ENCODE measurements around the gene NR2C1.
"Not testable (repeated sequence)": the region's sequence is repeated elsewhere in the genome, so short reads cannot be mapped to it uniquely, and the experiment has no call there.

The NR2C1 gene

GRCh38 chr12:95072900-95073697, at the start of gene NR2C1:
TSS of gene NR2C1 (minus strand) at chr12:95073618. CDS start at chr12:95067384, 6,234 bp downstream.
- peak; percentile 88 for DNase-seq

GRCh38 chr12:95118788-95119179, 45.4 kb upstream of the NR2C1 start:
- DNase-seq = no peak

GRCh38 chr12:95118138-95118787, 44.8 kb upstream of the NR2C1 start:
- DNase-seq = no peak

GRCh38 chr12:95117178-95117599, 43.8 kb upstream of the NR2C1 start:
- DNase-seq = peak; percentile 34

- no peak for DNase-seq
Measured at GRCh38 chr12:95116773-95117172, 43.4 kb upstream of the NR2C1 start.

GRCh38 chr12:95116341-95116740, 42.9 kb upstream of the NR2C1 start:
- no peak for DNase-seq

GRCh38 chr12:95115641-95116040, 42.2 kb upstream of the NR2C1 start:
- DNase-seq = no peak

- DNase-seq = no peak
Measured at GRCh38 chr12:95114766-95115405, 41.5 kb upstream of the NR2C1 start.

- DNase-seq = no peak
Measured at GRCh38 chr12:95107362-95107761, 33.9 kb upstream of the NR2C1 start.

GRCh38 chr12:95105540-95105939, 32.1 kb upstream of the NR2C1 start:
- no peak for DNase-seq

GRCh38 chr12:95104919-95105452, 31.6 kb upstream of the NR2C1 start:
- no peak for DNase-seq

GRCh38 chr12:95102916-95103671, 29.7 kb upstream of the NR2C1 start:
- DNase-seq = no peak

GRCh38 chr12:95101957-95102356, 28.5 kb upstream of the NR2C1 start:
- not testable (repeated sequence) for DNase-seq

- DNase-seq = no peak
Measured at GRCh38 chr12:95100264-95101190, 27.1 kb upstream of the NR2C1 start.

- DNase-seq = no peak
Measured at GRCh38 chr12:95099270-95099790, 25.9 kb upstream of the NR2C1 start.

GRCh38 chr12:95096852-95097251, 23.4 kb upstream of the NR2C1 start:
- DNase-seq = no peak

- no peak for DNase-seq
Measured at GRCh38 chr12:95096378-95096777, 23.0 kb upstream of the NR2C1 start.

GRCh38 chr12:95095866-95096265, 22.4 kb upstream of the NR2C1 start:
- DNase-seq = not testable (repeated sequence)

GRCh38 chr12:95089462-95089861, 16.0 kb upstream of the NR2C1 start:
- DNase-seq = no peak

- no peak for DNase-seq
Measured at GRCh38 chr12:95088379-95088778, 15.0 kb upstream of the NR2C1 start.

GRCh38 chr12:95085612-95086011, 12.2 kb upstream of the NR2C1 start:
- DNase-seq = no peak

All from activated CD4-positive, alpha-beta T cell treated with anti-CD3 and anti-CD28 coated beads for 1 hour (primary cell).